Activated CD4-positive, alpha-beta T cell treated with anti-CD3 and anti-CD28 coated beads, Interleukin-2, Interleukin-6, amounts not matched to agents 100 ng/mL and 50 ng/mL, durations not matched to agents 16 hours and 8 hours (primary cell): ENCODE data around the gene POLR2E.

ENCODE experiments used
- DNase-seq: peaks from one replicate; pipeline ENCODE4 v3.0.0-alpha.2; 2020

Gene POLR2E

GRCh38 chr19:1109697-1110671, 14.8 kb upstream of the POLR2E start:
- DNase-seq, result no peak

- DNase-seq, result no peak
Observed at GRCh38 chr19:1109032-1109551, 13.9 kb upstream of the POLR2E start.

GRCh38 chr19:1108291-1109031, 13.3 kb upstream of the POLR2E start:
- DNase-seq, result no peak

GRCh38 chr19:1107661-1108261, 12.6 kb upstream of the POLR2E start:
- no peak for DNase-seq

- no peak for DNase-seq
Observed at GRCh38 chr19:1106841-1107660, 11.9 kb upstream of the POLR2E start.

- DNase-seq, result no peak
Observed at GRCh38 chr19:1105873-1106840, 11.0 kb upstream of the POLR2E start.

- DNase-seq, result no peak
Observed at GRCh38 chr19:1105008-1105872, 10.1 kb upstream of the POLR2E start.

- DNase-seq, result peak; percentile 74
Observed at GRCh38 chr19:1104311-1105007, 9.3 kb upstream of the POLR2E start.

- DNase-seq, result peak; percentile 99
Observed at GRCh38 chr19:1103708-1104310, 8.6 kb upstream of the POLR2E start, which contains the start of gene GPX4. Gene GPX4 (plus strand): TSS chr19:1103994. CDS start chr19:1104044, 50 bp downstream.

- no peak for DNase-seq
Observed at GRCh38 chr19:1103132-1103707, 8.0 kb upstream of the POLR2E start.

- peak; percentile 89 for DNase-seq
Observed at GRCh38 chr19:1102407-1103131, 7.4 kb upstream of the POLR2E start.

- no peak for DNase-seq
Observed at GRCh38 chr19:1101337-1101698, 6.1 kb upstream of the POLR2E start.

GRCh38 chr19:1098177-1099051, 3.2 kb upstream of the POLR2E start:
- DNase-seq, result no peak

GRCh38 chr19:1097810-1098176, 2.6 kb upstream of the POLR2E start:
- DNase-seq, result no peak

- DNase-seq, result no peak
Observed at GRCh38 chr19:1094655-1094977, 559 bp downstream of the POLR2E start.

- no peak for DNase-seq
Observed at GRCh38 chr19:1093811-1094553, 1.2 kb downstream of the POLR2E start.
